ENCODE measurements around the gene MEIS2. TPM values are rescaled to one million over a fixed set of nuclear protein-coding genes. Genes with fewer than 3 reads are reported as not detected.

Gene MEIS2
- total RNA-seq, 1 experiment from 2014 or later: 28.7 TPM

- Histone ChIP-seq H3K36me3 (ENCODE audit: control insufficient read depth, insufficient read depth, low read length) (no peaks in the 10 kb centered on the region), H3K4me3 (ENCODE audit: low read depth, low read length) (no peak overlapping the region), H3K27me3 (replicated peaks; ENCODE audit: control insufficient read depth, insufficient read depth, low read length) (no peaks in the 10 kb centered on the region), H3K9me3 (no peaks in the 10 kb centered on the region), H3K4me1 (no peaks in the 10 kb centered on the region)
- H3K36me3 Mint-ChIP-seq (ENCODE audit: insufficient read depth, unreplicated experiment): no peaks in the 10 kb centered on the region
- H3K27ac Mint-ChIP-seq (ENCODE audit: unreplicated experiment): no peak overlapping the region
- intact Hi-C loops (cut with micrococcal nuclease; ENCODE audit: unreplicated experiment): no loop called here
- POLR2A ChIA-PET: no interaction called here
- no TSS peak for BruUV-seq (replicated peaks)
- no peak overlapping the region for H3K4me3 Mint-ChIP-seq (ENCODE audit: unreplicated experiment)
- H3K9me3 Mint-ChIP-seq (ENCODE audit: unreplicated experiment): no peaks in the 10 kb centered on the region
- DNase-seq: no peak
- no peaks in the 10 kb centered on the region for H3K4me1 Mint-ChIP-seq (ENCODE audit: low read depth, unreplicated experiment)
- peaks cover 10% of the 10 kb centered on the region for H3K27me3 Mint-ChIP-seq (ENCODE audit: insufficient read depth, unreplicated experiment)
- CTCF ChIA-PET: no interaction called here
- TF ChIP-seq CTCF (IDR thresholded peaks at IDR 0.05; ENCODE audit: insufficient read depth in 1 of 2, low read depth in 1 of 2, low read length in 1 of 2, severe bottlenecking in 1 of 2, unreplicated experiment in 1 of 2): no peak
These were observed 243.9 kb downstream of the MEIS2 start for GRCh38 chr15:36856339-36856973.

GRCh38 chr15:36850864-36851263 lies 249.5 kb downstream of the MEIS2 start:
- no TSS peak for BruUV-seq (replicated peaks)

GRCh38 chr15:36845270-36845669 lies 255.1 kb downstream of the MEIS2 start:
- ChIA-PET POLR2A (no interaction called here), CTCF (no interaction called here)
- TF ChIP-seq CTCF (IDR thresholded peaks at IDR 0.05; ENCODE audit: insufficient read depth in 1 of 2, low read depth in 1 of 2, low read length in 1 of 2, severe bottlenecking in 1 of 2, unreplicated experiment in 1 of 2): no peak
- H3K4me3 Mint-ChIP-seq (ENCODE audit: unreplicated experiment): no peak overlapping the region
- Histone ChIP-seq H3K27me3 (replicated peaks; ENCODE audit: control insufficient read depth, insufficient read depth, low read length) (no peaks in the 10 kb centered on the region), H3K4me3 (ENCODE audit: low read depth, low read length) (no peak overlapping the region), H3K4me1 (no peaks in the 10 kb centered on the region), H3K9me3 (no peaks in the 10 kb centered on the region), H3K36me3 (ENCODE audit: control insufficient read depth, insufficient read depth, low read length) (no peaks in the 10 kb centered on the region)
- H3K27me3 Mint-ChIP-seq (ENCODE audit: insufficient read depth, unreplicated experiment): peaks cover 11% of the 10 kb centered on the region
- no TSS peak for BruUV-seq (replicated peaks)
- H3K4me1 Mint-ChIP-seq (ENCODE audit: low read depth, unreplicated experiment): peaks cover 7% of the 10 kb centered on the region
- intact Hi-C loops (cut with micrococcal nuclease; ENCODE audit: unreplicated experiment): no loop called here
- no peaks in the 10 kb centered on the region for H3K36me3 Mint-ChIP-seq (ENCODE audit: insufficient read depth, unreplicated experiment)
- no peak overlapping the region for H3K27ac Mint-ChIP-seq (ENCODE audit: unreplicated experiment)
- DNase-seq: no peak
- H3K9me3 Mint-ChIP-seq (ENCODE audit: unreplicated experiment): no peaks in the 10 kb centered on the region

More at GRCh38 chr15:36850864-36851263, 249.5 kb downstream of the MEIS2 start:
- Mint-ChIP-seq H3K9me3 (ENCODE audit: unreplicated experiment) (no peaks in the 10 kb centered on the region), H3K4me3 (ENCODE audit: unreplicated experiment) (no peak overlapping the region), H3K27ac (ENCODE audit: unreplicated experiment) (no peak overlapping the region), H3K27me3 (ENCODE audit: insufficient read depth, unreplicated experiment) (peaks cover 2% of the 10 kb centered on the region), H3K4me1 (ENCODE audit: low read depth, unreplicated experiment) (no peaks in the 10 kb centered on the region), H3K36me3 (ENCODE audit: insufficient read depth, unreplicated experiment) (no peaks in the 10 kb centered on the region)
- no peak for TF ChIP-seq CTCF (IDR thresholded peaks at IDR 0.05; ENCODE audit: insufficient read depth in 1 of 2, low read depth in 1 of 2, low read length in 1 of 2, severe bottlenecking in 1 of 2, unreplicated experiment in 1 of 2)
- ChIA-PET CTCF (no interaction called here), POLR2A (no interaction called here)
- no peaks in the 10 kb centered on the region for H3K27me3 ChIP-seq (replicated peaks; ENCODE audit: control insufficient read depth, insufficient read depth, low read length)
- H3K36me3 ChIP-seq (ENCODE audit: control insufficient read depth, insufficient read depth, low read length): no peaks in the 10 kb centered on the region
- DNase-seq: no peak
- no peaks in the 10 kb centered on the region for H3K9me3 ChIP-seq
- H3K4me1 ChIP-seq: no peaks in the 10 kb centered on the region
- intact Hi-C loops (cut with micrococcal nuclease; ENCODE audit: unreplicated experiment): no loop called here
- H3K4me3 ChIP-seq (ENCODE audit: low read depth, low read length): no peak overlapping the region

All from Caco-2 (cell line).